NOMO-1 treated with dmso at 0.1 percent for 144 hours (cell line): ENCODE results near the gene CTAGE9.
"Not testable (repeated sequence)": the region's sequence is repeated elsewhere in the genome, so short reads cannot be mapped to it uniquely, and the experiment has no call there.

ENCODE experiments used
- DNase-seq: peaks from one replicate; lab custom pipeline; 2025; ENCODE audit not compliant: unreplicated experiment; lab: John Stamatoyannopoulos, UW

The CTAGE9 gene

GRCh38 chr6:131730264-131730663, 19.4 kb upstream of the CTAGE9 start:
- DNase-seq = no peak

- DNase-seq = no peak
These were observed 18.7 kb upstream of the CTAGE9 start for GRCh38 chr6:131729550-131729949.

DNA sequence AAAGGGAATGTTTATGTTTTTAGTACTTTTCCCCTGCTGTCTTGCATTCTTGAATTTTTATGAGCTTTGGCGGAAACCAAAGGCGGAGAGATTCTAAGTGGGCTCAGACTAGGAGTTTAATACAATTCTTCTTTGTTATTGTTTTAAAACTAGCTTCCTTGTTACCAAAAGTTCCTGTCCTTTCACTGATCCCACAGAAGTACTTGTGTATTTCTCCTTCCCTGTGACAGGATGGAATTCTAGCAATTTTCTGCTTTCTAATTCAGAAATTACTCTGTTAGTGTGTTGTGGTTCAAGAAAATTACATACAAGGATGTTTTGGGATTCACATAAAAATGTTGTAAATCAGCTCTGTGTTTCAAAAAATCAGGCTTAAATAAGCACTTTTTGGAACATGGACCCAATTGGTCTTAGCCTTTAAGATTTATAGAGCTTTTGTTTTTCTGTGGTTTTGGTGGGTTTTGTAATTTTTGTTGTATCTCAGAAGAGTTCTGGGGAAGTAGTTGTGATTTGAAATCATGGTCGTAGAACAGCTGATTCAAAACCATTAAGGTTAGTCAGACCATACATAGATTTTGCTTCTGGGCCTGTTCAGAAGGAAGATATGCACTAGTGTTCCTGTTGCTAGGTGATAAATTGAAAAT, 17.6 kb upstream of the CTAGE9 start:
- DNase-seq = no peak

GRCh38 chr6:131727868-131728267, 17.1 kb upstream of the CTAGE9 start:
- DNase-seq = no peak

DNA sequence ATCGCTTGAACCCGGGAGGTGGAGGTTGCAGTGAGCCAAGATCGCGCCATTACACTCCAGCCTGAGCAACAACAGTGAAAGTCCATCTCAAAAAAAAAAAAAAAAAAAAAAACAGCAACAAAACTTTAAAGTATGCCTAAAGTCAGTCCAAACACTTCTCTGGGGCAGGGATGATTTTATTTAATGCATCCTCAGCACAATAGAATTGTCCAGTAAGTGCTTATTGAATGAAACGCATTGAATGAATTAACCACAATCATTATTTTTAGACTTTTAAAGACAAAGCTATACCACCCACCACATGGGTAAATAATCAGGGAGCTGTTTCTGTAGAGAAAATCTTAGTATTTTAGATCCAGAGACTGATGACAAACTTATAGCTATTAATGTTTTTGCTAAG, 16.6 kb upstream of the CTAGE9 start:
- DNase-seq = no peak

DNA sequence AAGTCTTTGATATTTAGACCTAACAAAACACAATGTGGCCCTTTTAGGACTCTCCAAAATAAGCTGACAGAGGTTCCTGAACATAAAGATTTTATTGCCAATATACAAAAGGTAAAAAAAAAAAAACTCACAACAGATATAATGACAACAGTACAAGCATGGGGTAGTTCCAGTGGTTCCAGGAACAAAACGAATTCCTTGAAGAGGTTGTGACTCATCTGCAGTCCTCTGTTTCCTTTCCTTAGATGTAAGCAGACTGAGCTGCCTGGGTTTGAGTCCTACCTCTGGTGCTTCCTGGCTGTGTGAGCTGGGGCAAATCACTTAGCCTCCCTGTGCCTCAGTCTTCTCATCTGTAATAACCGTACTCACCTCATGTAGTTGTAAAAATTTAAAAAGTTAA, 13.3 kb upstream of the CTAGE9 start:
- DNase-seq = no peak

GRCh38 chr6:131721161-131721560, 10.3 kb upstream of the CTAGE9 start:
- no peak for DNase-seq

- no peak for DNase-seq
These were observed 7.2 kb upstream of the CTAGE9 start for GRCh38 chr6:131717836-131718542.

DNA sequence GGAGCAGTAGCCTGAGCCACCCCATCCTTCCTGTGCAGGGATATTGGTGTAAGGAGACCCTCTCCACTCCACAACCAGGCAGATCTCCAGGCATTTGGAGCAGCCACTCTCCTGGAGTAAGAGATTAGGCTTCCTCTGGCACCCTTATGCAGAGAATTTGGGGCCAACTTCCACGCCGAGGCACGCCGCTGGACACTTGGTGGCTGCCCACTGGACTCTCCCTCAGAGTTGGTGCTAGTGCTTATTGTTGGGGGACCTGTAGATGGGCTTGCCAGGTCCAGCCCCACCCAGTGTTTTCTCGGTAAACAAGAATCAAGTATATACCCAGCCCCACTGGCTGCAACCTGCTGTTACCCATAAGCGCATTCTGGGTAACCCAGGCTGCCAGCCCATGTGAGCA, 4.8 kb upstream of the CTAGE9 start:
- not testable (repeated sequence) for DNase-seq

- DNase-seq = not testable (repeated sequence)
These were observed 6.9 kb downstream of the CTAGE9 start for GRCh38 chr6:131703905-131704304.

DNA sequence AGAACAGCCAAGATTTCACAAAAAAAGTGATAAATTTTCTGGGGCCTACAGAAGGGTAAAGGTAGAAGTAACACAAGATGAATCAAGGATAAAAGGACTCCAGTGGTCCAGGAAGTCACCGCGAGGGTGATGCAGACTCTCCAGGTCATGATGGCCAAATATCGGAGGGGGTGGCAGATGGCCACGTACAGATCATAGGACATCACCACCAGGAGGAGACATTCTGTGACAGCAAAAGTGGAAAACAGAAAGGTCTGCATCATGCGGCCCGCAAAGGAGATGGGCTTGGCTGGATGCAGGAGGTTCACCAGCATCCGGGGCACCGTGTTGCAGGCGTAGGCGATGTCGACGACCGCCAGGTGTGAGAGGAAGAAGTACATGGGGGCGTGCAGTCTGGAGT, 10.0 kb downstream of the CTAGE9 start:
- DNase-seq = not testable (repeated sequence)

DNA sequence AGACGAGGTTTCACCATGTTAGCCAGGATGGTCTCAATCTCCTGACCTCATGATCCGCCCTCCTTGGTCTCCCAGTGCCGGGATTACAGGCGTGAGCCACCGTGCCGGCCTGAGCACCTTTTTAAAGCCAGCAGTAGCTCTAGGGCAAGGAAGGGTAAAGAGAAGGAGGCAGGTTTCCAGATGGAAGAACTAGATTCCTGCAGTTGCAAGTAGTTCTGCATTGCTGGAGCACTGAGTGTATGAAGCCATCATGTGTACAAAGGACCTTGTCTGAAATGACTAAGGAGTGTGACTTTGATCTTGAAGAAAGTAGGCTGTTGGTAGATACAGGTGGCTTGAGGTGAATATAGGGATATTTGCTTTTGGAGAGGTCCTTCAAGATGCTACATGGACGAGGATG, 13.9 kb downstream of the CTAGE9 start:
- DNase-seq = no peak

DNA sequence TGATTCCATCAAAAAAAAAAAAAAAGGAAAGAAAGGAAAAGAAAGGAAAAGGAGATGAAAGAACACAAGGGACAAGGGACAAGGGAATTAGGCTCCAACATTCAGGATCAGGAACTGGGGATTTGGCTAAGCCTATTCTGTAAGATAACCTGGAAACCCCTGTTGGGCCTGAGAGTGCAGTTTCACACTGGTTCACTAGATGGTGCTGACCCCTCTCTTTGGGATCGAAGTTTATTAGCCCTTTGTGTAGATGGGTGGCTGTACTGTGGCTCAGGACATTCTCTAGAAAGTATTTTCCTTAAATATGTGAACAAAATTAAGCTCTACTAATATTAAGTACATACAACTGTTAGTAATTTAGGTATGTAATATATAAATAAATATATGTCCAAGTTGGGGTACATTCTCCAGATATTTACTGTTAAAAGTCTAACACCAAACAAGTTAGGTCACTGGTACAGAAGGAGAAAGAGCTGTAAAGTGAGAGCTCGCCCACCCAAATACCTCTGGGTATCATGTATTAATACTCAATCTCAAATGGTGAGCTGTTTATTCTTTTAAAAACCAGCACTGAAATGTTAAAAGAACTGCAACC, 15.9 kb downstream of the CTAGE9 start:
- no peak for DNase-seq

DNA sequence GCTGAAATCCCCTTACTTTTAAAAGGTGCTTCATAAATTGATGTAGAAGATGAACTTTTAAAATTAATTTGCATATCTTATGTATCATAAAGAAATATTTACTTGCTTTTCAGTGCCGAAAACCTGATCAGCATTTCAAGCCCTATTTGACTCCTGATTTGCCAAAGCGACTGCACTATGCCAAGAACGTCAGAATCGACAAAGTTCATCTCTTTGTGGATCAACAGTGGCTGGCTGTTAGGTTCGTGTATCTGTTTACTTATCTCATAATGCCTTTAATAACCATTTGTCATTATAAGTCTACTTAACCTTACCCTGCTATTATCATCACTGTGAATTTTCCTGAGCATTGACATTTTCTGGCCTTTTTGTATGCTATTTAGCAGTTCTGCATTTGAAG, 17.4 kb downstream of the CTAGE9 start:
- no peak for DNase-seq

- no peak for DNase-seq
These were observed 18.2 kb downstream of the CTAGE9 start for GRCh38 chr6:131692589-131692988.

DNA sequence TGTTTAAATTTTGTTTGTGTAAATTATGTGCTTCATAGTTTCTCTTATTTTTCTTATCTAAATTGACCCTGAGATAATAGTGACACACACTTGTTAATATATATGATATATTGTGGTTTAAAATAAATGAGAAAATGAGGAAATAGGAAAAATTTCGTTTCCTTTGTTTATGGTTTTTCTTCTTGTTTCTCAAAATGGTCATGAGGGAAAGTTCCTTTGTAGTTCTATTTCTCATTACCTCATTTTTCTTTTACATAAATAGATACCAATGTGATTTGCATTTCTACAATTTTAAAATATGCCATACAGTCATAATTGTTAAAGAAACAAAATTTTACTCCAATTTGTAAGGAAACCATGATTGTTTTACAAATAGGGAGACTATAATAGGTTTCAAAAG, 18.8 kb downstream of the CTAGE9 start:
- no peak for DNase-seq

GRCh38 chr6:131688286-131688685, 22.5 kb downstream of the CTAGE9 start:
- DNase-seq = no peak

DNA sequence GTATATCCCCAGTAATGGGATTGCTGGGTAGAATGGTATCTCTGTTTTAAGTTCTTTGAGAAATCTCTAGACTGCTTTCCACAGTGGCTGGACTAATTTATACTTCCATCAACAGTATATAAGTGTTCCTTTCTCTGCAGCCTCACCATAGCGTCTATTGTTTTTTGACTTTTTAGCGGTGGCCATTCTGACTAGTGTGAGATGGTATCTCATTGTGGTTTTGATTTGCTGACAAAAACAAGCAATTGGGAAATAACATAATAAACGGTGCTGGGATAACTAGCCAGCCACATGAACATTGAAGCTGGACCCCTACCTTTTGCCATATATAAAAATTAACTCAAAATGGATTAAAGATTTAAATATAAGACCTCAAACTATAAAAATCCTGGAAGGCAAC, 23.8 kb downstream of the CTAGE9 start:
- DNase-seq = no peak

DNA sequence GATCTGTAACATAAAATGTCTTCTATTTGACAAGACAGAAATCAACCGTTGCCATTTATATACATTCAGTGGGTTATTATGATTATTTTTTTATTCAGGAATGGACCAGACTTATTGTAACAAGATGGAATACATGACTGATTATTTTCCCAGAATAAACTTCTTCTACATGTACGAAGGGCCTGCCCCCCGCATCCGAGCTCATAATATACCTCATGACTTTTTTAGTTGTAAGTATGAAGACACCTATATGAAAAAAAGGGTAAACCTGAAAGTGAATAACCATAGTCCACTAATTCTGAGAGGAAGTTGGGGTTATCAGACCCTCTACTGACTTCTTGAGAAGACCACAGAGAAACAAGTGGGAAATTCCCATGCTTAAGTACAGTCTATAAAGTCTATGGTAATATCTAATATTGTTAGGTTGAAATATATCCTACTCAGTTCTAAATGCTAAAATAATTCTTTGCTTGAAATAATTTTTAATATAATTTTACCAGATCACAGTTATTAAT, 25.5 kb downstream of the CTAGE9 start:
- DNase-seq = no peak

- DNase-seq = no peak
These were observed 27.3 kb downstream of the CTAGE9 start for GRCh38 chr6:131683479-131683878.

- no peak for DNase-seq
These were observed 28.4 kb downstream of the CTAGE9 start for GRCh38 chr6:131682442-131682841.

DNA sequence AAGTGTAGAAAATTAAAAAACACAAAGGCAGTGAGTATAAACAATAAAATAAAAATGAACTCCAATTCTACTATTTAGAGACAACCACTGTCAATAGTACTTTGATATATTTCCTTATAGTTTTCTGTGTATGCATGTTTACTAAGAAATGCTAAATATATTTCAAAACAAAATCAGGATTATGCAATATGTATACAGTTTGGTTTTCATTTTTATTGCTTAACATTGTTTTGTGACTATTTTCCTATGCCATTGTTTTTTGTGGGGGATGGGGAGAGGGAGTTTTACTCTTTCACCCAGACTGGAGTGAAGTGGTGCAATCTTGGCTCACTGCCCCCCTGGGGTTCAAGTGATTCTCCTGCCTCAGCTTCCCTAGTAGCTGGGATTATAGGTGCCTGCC, 29.2 kb downstream of the CTAGE9 start:
- no peak for DNase-seq
